H1 (cell line): ENCODE results near the gene OR14A16. TPM values are rescaled to one million over a fixed set of nuclear protein-coding genes. Genes with fewer than 3 reads are reported as not detected.

Source experiments
- CTCF ChIA-PET: fragments of 300-600 bp; sonication (Branson Sonifier 250); formaldehyde crosslinking; loops from one replicate; lab custom pipeline; 2021; ENCODE audit not compliant: partially characterized antibody; lab: Charles Lee
- POLR2A ChIA-PET: fragments of 300-600 bp; sonication (Branson Sonifier 250); formaldehyde crosslinking; loops from one replicate; lab custom pipeline; 2021; ENCODE audit warnings: inconsistent platforms; ENCODE audit not compliant: partially characterized antibody; lab: Charles Lee
- DNase-seq, 2 experiments: peaks; one replicate each; pipeline versions ENCODE4 v3.0.0 to v3.0.0-alpha.2; 2010 to 2022; ENCODE audit warnings: low spot score in 2 of 2, low read depth in 1 of 2, mixed read lengths in 1 of 2
- FAIRE-seq: peaks from 2 replicates; lab custom pipeline; 2011; peaks lifted over from hg19 to GRCh38; lab: Jason Lieb, UNC
- H2AFZ ChIP-seq: 2 replicates; pipeline ENCODE4 v1.8.1; 2012; ENCODE audit warnings: low read length, inconsistent platforms
- H2AK5ac ChIP-seq: 2 replicates; pipeline ENCODE4 v1.6.1; 2013; ENCODE audit warnings: low read depth, low read length
- H2BK120ac ChIP-seq: replicated peaks from 2 replicates; pipeline ENCODE3; 2013; ENCODE audit warnings: low read depth, low read length, inconsistent platforms
- H2BK12ac ChIP-seq: 2 replicates; pipeline ENCODE4 v1.6.1; 2013; ENCODE audit warnings: low read depth, low read length
- H2BK15ac ChIP-seq: 2 replicates; pipeline ENCODE4 v1.6.1; 2013; ENCODE audit warnings: low read length
- H2BK20ac ChIP-seq: 2 replicates; pipeline ENCODE4 v1.6.1; 2013; ENCODE audit warnings: low read length
- H2BK5ac ChIP-seq: 2 replicates; pipeline ENCODE4 v1.6.1; 2013; ENCODE audit warnings: low read depth, low read length
- H3K14ac ChIP-seq: 2 replicates; pipeline ENCODE4 v1.6.1; 2013; ENCODE audit warnings: inconsistent platforms; ENCODE audit not compliant: insufficient read length
- H3K18ac ChIP-seq: 2 replicates; pipeline ENCODE4 v1.6.1; 2013; ENCODE audit warnings: low read length; ENCODE audit errors: extremely low read depth
- H3K23ac ChIP-seq: 2 replicates; pipeline ENCODE4 v1.6.1; 2013; ENCODE audit warnings: inconsistent platforms; ENCODE audit not compliant: insufficient read length
- H3K23me2 ChIP-seq: 2 replicates; pipeline ENCODE4 v1.6.1; 2013; ENCODE audit warnings: low read depth, low read length
- H3K27ac ChIP-seq: 2 replicates; pipeline ENCODE4 v1.6.1; 2011; ENCODE audit warnings: low read depth, low read length, inconsistent platforms
- H3K27me3 ChIP-seq, 4 experiments: replicated peaks in 1 of 4; 1 replicate in 1 of 4; 2 replicates in 3 of 4; pipeline versions ENCODE4 v1.6.1 to v1.8.1; 2011 to 2013; ENCODE audit warnings: low read length in 3 of 4, mild to moderate bottlenecking in 3 of 4, inconsistent platforms in 2 of 4, mixed read lengths in 2 of 4, moderate library complexity in 1 of 4; ENCODE audit not compliant: control insufficient read depth in 3 of 4, insufficient read depth in 3 of 4; ENCODE audit errors: extremely low read depth in 1 of 4
- H3K36me3 ChIP-seq, 4 experiments: 2 replicates each; pipeline versions ENCODE4 v1.6.1 to v1.8.1; 2011 to 2013; ENCODE audit warnings: mild to moderate bottlenecking in 4 of 4, low read length in 3 of 4, moderate library complexity in 2 of 4, control low read depth in 1 of 4, inconsistent platforms in 1 of 4; ENCODE audit not compliant: insufficient read depth in 4 of 4, control insufficient read depth in 2 of 4
- H3K4ac ChIP-seq: replicated peaks from 2 replicates; pipeline ENCODE3; 2013; ENCODE audit warnings: low read length, low read depth, mixed read lengths, inconsistent platforms; ENCODE audit not compliant: insufficient read length
- H3K4me1 ChIP-seq, 4 experiments: replicated peaks in 1 of 4; 1 replicate in 1 of 4; 2 replicates in 3 of 4; pipeline versions ENCODE4 v1.6.1 to v1.8.1; 2011 to 2013; ENCODE audit warnings: low read length in 3 of 4, inconsistent platforms in 2 of 4, mixed read lengths in 1 of 4; ENCODE audit not compliant: insufficient read depth in 4 of 4, control insufficient read depth in 3 of 4
- H3K4me2 ChIP-seq, 2 experiments: 2 replicates each; pipeline versions ENCODE4 v1.6.1 to v1.8.1; 2011 to 2013; ENCODE audit warnings: low read depth in 2 of 2, low read length in 2 of 2, control low read depth in 1 of 2, inconsistent platforms in 1 of 2, mild to moderate bottlenecking in 1 of 2; ENCODE audit not compliant: insufficient read depth in 1 of 2
- H3K4me3 ChIP-seq, 4 experiments: fragments of 200-600, 300-600 bp in 1 of 4; sonication (generic), shearing (Covaris generic), sonication (Bioruptor Twin) in 1 of 4; 2 replicates each; pipeline versions ENCODE4 v1.5.1 to v1.8.1; 2011 to 2016; ENCODE audit warnings: low read length in 4 of 4, low read depth in 3 of 4, control low read depth in 2 of 4, inconsistent platforms in 2 of 4, mild to moderate bottlenecking in 2 of 4, mixed read lengths in 1 of 4, moderate library complexity in 1 of 4; ENCODE audit not compliant: insufficient read depth in 2 of 4; ENCODE audit errors: extremely low read depth in 1 of 4
- H3K56ac ChIP-seq: replicated peaks from 2 replicates; pipeline ENCODE3; 2013; ENCODE audit warnings: low read depth, mild to moderate bottlenecking, mixed read lengths, low read length, inconsistent platforms; ENCODE audit not compliant: insufficient read length
- H3K79me1 ChIP-seq: 2 replicates; pipeline ENCODE4 v1.6.1; 2013; ENCODE audit warnings: low read depth, low read length, control low read depth
- H3K79me2 ChIP-seq, 2 experiments: 2 replicates each; pipeline versions ENCODE4 v1.6.1 to v1.8.1; 2012 to 2013; ENCODE audit warnings: low read length in 2 of 2, mild to moderate bottlenecking in 2 of 2, inconsistent platforms in 1 of 2; ENCODE audit not compliant: insufficient read depth in 2 of 2, control insufficient read depth in 1 of 2
- H3K9ac ChIP-seq, 4 experiments: replicated peaks in 1 of 4; 1 replicate in 1 of 4; 2 replicates in 3 of 4; pipeline versions ENCODE4 v1.6.1 to v1.8.1; 2011 to 2013; ENCODE audit warnings: low read depth in 3 of 4, low read length in 3 of 4, control low read depth in 2 of 4, mild to moderate bottlenecking in 2 of 4, moderate library complexity in 2 of 4, inconsistent platforms in 1 of 4; ENCODE audit errors: extremely low read depth in 1 of 4
- H3K9me3 ChIP-seq, 2 experiments: 2 replicates each; pipeline versions ENCODE4 v1.6.1 to v1.8.1; 2012 to 2013; ENCODE audit warnings: mild to moderate bottlenecking in 2 of 2, moderate library complexity in 2 of 2, control low read depth in 1 of 2, inconsistent platforms in 1 of 2, low read depth in 1 of 2, low read length in 1 of 2, mixed read lengths in 1 of 2; ENCODE audit not compliant: insufficient read depth in 2 of 2
- H4K20me1 ChIP-seq, 2 experiments: replicated peaks in 1 of 2; 2 replicates each; pipeline versions ENCODE3 to v1.8.1; 2011 to 2013; ENCODE audit warnings: inconsistent platforms in 2 of 2, low read length in 2 of 2, mild to moderate bottlenecking in 1 of 2; ENCODE audit not compliant: insufficient read depth in 2 of 2, control insufficient read depth in 1 of 2
- H4K5ac ChIP-seq: 2 replicates; pipeline ENCODE4 v1.6.1; 2013; ENCODE audit warnings: low read length, low read depth, mixed read lengths, inconsistent platforms; ENCODE audit not compliant: insufficient read length
- H4K8ac ChIP-seq: 2 replicates; pipeline ENCODE4 v1.8.0; 2013; ENCODE audit warnings: mild to moderate bottlenecking, moderate library complexity, low read length, inconsistent platforms; ENCODE audit not compliant: insufficient read depth; ENCODE audit errors: extremely low read depth
- H4K91ac ChIP-seq: replicated peaks from 2 replicates; pipeline ENCODE3; 2013; ENCODE audit warnings: low read length, mixed read lengths, inconsistent platforms; ENCODE audit not compliant: insufficient read length
- ATF3 ChIP-seq: IDR thresholded peaks from 2 replicates; pipeline ENCODE4 v1.6.1; 2011; ENCODE audit warnings: low read depth, mild to moderate bottlenecking, low read length; ENCODE audit not compliant: insufficient read depth
- CHD1 ChIP-seq: IDR thresholded peaks from 2 replicates; pipeline ENCODE4 v1.6.1; 2012; ENCODE audit warnings: low read depth, low read length, improper control_type of control experiment
- EP300 ChIP-seq, 2 experiments: IDR thresholded peaks; 1 replicate in 1 of 2; 2 replicates in 1 of 2; pipeline ENCODE4 v1.6.1; 2011 to 2012; ENCODE audit warnings: low read depth in 2 of 2, low read length in 2 of 2, mild to moderate bottlenecking in 2 of 2, borderline replicate concordance in 1 of 2, inconsistent platforms in 1 of 2, moderate library complexity in 1 of 2
- KDM5A ChIP-seq: fragments of 200-600 bp; IDR thresholded peaks from 2 replicates; pipeline ENCODE4 v1.7.1; 2012; ENCODE audit warnings: mild to moderate bottlenecking, low read length, inconsistent platforms, mixed read lengths
- SP2 ChIP-seq: IDR thresholded peaks from 2 replicates; pipeline ENCODE4 v1.6.1; 2012; ENCODE audit warnings: mild to moderate bottlenecking, low read length, inconsistent platforms
- YY1 ChIP-seq: IDR thresholded peaks from 2 replicates; pipeline ENCODE4 v1.6.1; 2011; ENCODE audit warnings: low read depth, mild to moderate bottlenecking, low read length
- WGBS, 2 experiments: shearing (Covaris generic) in 1 of 2; methylation state at CpG; one replicate each; pipeline versions ENCODE4 v1.1.6 to v1.1.7; 2013 to 2015; ENCODE audit warnings: low lambda C conversion rate in 2 of 2, mixed read lengths in 2 of 2, inconsistent platforms in 1 of 2, low coverage in 1 of 2, missing lambda C conversion rate in 1 of 2; ENCODE audit not compliant: insufficient replicate concordance in 2 of 2, insufficient coverage in 1 of 2, insufficient read length in 1 of 2; ENCODE audit errors: extremely low coverage in 1 of 2, missing lambda C conversion rate in 1 of 2; 5-methylcytosine and 5-hydroxymethylcytosine counted together
- polyA plus RNA-seq, 7 experiments: library from polyadenylated mRNA; depleted of rRNA in 3 of 7; stranded (reverse) in 5 of 7; unstranded in 2 of 7; fragments of >200 nt in 5 of 7; fragments of 200-250 nt in 2 of 7; gene quantifications; 1 replicate in 5 of 7; 2 replicates in 1 of 7; 4 replicates in 1 of 7; pipeline versions ENCODE4 v1.2.1 to v1.2.3, GENCODE V29; 2011 to 2013; ENCODE audit warnings: missing spikeins in 2 of 7, mixed read lengths in 2 of 7
- total RNA-seq: library from RNA; stranded (reverse); fragmentation: NEBNext Ultra II Directional; extraction: Animal tissue kit (Norgen Biotek cat#: 25700); gene quantifications from 2 replicates; pipeline ENCODE4 v1.2.1, GENCODE V29; 2021

Gene OR14A16
- total and polyA plus RNA-seq, 2 of the 8 experiments (the other 6 are each of a cell fraction or from before 2014, with no cell fraction given): not detected

- Histone ChIP-seq H2AK5ac (no peak overlapping the region), H4K8ac (no peak overlapping the region), H3K4me3 (no peak overlapping the region), H3K18ac (no peak overlapping the region), H2AFZ (no peak overlapping the region), H3K14ac (no peak overlapping the region), H3K4ac (no peak overlapping the region), H3K27ac (no peak overlapping the region), H3K27me3 (no peaks in the 10 kb centered on the region), H3K4me1 (no peaks in the 10 kb centered on the region; a peak in 1 of 7 replicates), H3K79me1 (no peaks in the 10 kb centered on the region), H3K9ac (no peak overlapping the region), H3K56ac (no peak overlapping the region), H2BK12ac (no peak overlapping the region), H4K20me1 (no peaks in the 10 kb centered on the region), H2BK120ac (no peak overlapping the region), H3K4me2 (no peak overlapping the region), H3K23me2 (no peaks in the 10 kb centered on the region), H4K91ac (no peak overlapping the region), H4K5ac (no peak overlapping the region), H3K9me3 (peaks cover 60 to 88% of the 10 kb centered on the region in 2 experiments), H3K23ac (no peak overlapping the region), H3K36me3 (no peaks in the 10 kb centered on the region; a peak in 1 of 8 replicates), H2BK20ac (no peak overlapping the region), H2BK15ac (no peak overlapping the region), H3K79me2 (no peaks in the 10 kb centered on the region), H2BK5ac (no peak overlapping the region)
- FAIRE-seq (no peak), DNase-seq (no peak)
- TF ChIP-seq EP300 (IDR thresholded peaks at IDR 0.05; ENCODE audit: borderline replicate concordance in 1 of 2, low read depth in 2 of 2, low read length in 2 of 2) (no peak), SP2 (no peak), CHD1 (no peak), YY1 (no peak), ATF3 (no peak), KDM5A (no peak)
- ChIA-PET CTCF (no interaction called here), POLR2A (no interaction called here)
- WGBS, 2 experiments: 74% methylated on average over 4 of the region's 4 CpGs; no CpG with 5 or more reads in 1 of the 2 experiments
Measured at GRCh38 chr1:247855911-247856310, 32.0 kb upstream of the OR14A16 start.
